CD14-positive monocyte (primary cell): Measurements from ENCODE around the gene MT1X. TPM values are rescaled to one million over a fixed set of nuclear protein-coding genes. Genes with fewer than 3 reads are reported as not detected.

Source experiments
- DNase-seq, 3 donors: peaks; one replicate each; pipeline ENCODE4 v3.0.0-alpha.2; 2011 to 2022
- H2AFZ ChIP-seq: 2 replicates; pipeline ENCODE4 v1.6.0; 2012; ENCODE audit warnings: mild to moderate bottlenecking, low read depth, low read length, inconsistent platforms; ENCODE audit not compliant: insufficient read depth, poor library complexity, severe bottlenecking
- H3K27ac ChIP-seq, 2 donors: 1 replicate in 1 of 2; 2 replicates in 1 of 2; pipeline ENCODE4 v1.5.1; 2012 to 2013; ENCODE audit warnings: low read length in 2 of 2, control low read depth in 1 of 2, inconsistent platforms in 1 of 2, low read depth in 1 of 2, mild to moderate bottlenecking in 1 of 2
- H3K27me3 ChIP-seq, 2 donors: one replicate each; pipeline versions ENCODE4 v1.6.0 to v1.6.1; 2011 to 2013; ENCODE audit warnings: low read length in 2 of 2; ENCODE audit not compliant: control insufficient read depth in 2 of 2, insufficient read depth in 2 of 2
- H3K36me3 ChIP-seq, 2 donors: replicated peaks in 1 of 2; 1 replicate in 1 of 2; 2 replicates in 1 of 2; pipeline versions ENCODE4 v1.5.1 to v1.6.1; 2012 to 2013; ENCODE audit warnings: low read length in 2 of 2, control low read depth in 1 of 2, inconsistent platforms in 1 of 2, mild to moderate bottlenecking in 1 of 2; ENCODE audit not compliant: insufficient read depth in 2 of 2, control insufficient read depth in 1 of 2
- H3K4me1 ChIP-seq, 2 donors: 1 replicate in 1 of 2; 2 replicates in 1 of 2; pipeline versions ENCODE4 v1.5.1 to v1.6.1; 2012 to 2013; ENCODE audit warnings: low read length in 2 of 2, control low read depth in 1 of 2, inconsistent platforms in 1 of 2, mild to moderate bottlenecking in 1 of 2, moderate library complexity in 1 of 2; ENCODE audit not compliant: insufficient read depth in 2 of 2, control insufficient read depth in 1 of 2
- H3K4me2 ChIP-seq: replicated peaks from 2 replicates; pipeline ENCODE3; 2012; ENCODE audit warnings: low read length, moderate library complexity, mild to moderate bottlenecking; ENCODE audit not compliant: poor library complexity, severe bottlenecking; ENCODE audit errors: extremely low read depth
- H3K4me3 ChIP-seq, 3 experiments: fragments of 200-600 bp in 1 of 3; sonication (generic) in 1 of 3; replicated peaks in 1 of 3; 1 replicate in 2 of 3; 2 replicates in 1 of 3; pipeline ENCODE4 v1.5.1; 2011 to 2013; ENCODE audit warnings: low read length in 3 of 3, mild to moderate bottlenecking in 3 of 3, control low read depth in 2 of 3, low read depth in 2 of 3, inconsistent platforms in 1 of 3, moderate library complexity in 1 of 3
- H3K79me2 ChIP-seq: 2 replicates; pipeline ENCODE4 v1.6.0; 2012; ENCODE audit warnings: mild to moderate bottlenecking, control low read depth, inconsistent platforms, low read length, moderate library complexity; ENCODE audit not compliant: insufficient read depth
- H3K9ac ChIP-seq: 2 replicates; pipeline ENCODE4 v1.6.0; 2017; ENCODE audit warnings: low read length, mild to moderate bottlenecking; ENCODE audit not compliant: insufficient read depth, poor library complexity, severe bottlenecking
- H3K9me3 ChIP-seq, 2 donors: replicated peaks in 1 of 2; 1 replicate in 1 of 2; 2 replicates in 1 of 2; pipeline versions ENCODE4 v1.5.1 to v1.6.1; 2012 to 2013; ENCODE audit warnings: low read length in 2 of 2, control low read depth in 1 of 2; ENCODE audit not compliant: control insufficient read depth in 1 of 2, insufficient read depth in 1 of 2
- H4K20me1 ChIP-seq: 2 replicates; pipeline ENCODE4 v1.6.0; 2012; ENCODE audit warnings: mild to moderate bottlenecking, low read length, control low read depth, moderate library complexity; ENCODE audit not compliant: insufficient read depth
- H3K27ac Mint-ChIP-seq, 7 donors: one replicate each; pipeline ENCODE4 v1.8.0; 2020; ENCODE audit warnings: mild to moderate bottlenecking in 7 of 7, mixed read lengths in 7 of 7, moderate library complexity in 6 of 7, inconsistent platforms in 2 of 7
- H3K27me3 Mint-ChIP-seq, 3 donors: one replicate each; pipeline ENCODE4 v1.8.0; 2021 to 2022; ENCODE audit warnings: low read depth in 3 of 3, mild to moderate bottlenecking in 3 of 3, mixed read lengths in 3 of 3, moderate library complexity in 3 of 3, inconsistent platforms in 1 of 3
- H3K36me3 Mint-ChIP-seq, 2 donors: one replicate each; pipeline ENCODE4 v1.8.0; 2020; ENCODE audit warnings: mixed read lengths in 2 of 2, inconsistent platforms in 1 of 2, mild to moderate bottlenecking in 1 of 2
- H3K4me1 Mint-ChIP-seq: one replicate; pipeline ENCODE4 v1.8.0; 2020; ENCODE audit warnings: mild to moderate bottlenecking, mixed read lengths
- H3K4me3 Mint-ChIP-seq, 2 donors: one replicate each; pipeline ENCODE4 v1.8.0; 2020; ENCODE audit warnings: mild to moderate bottlenecking in 2 of 2, mixed read lengths in 2 of 2, moderate library complexity in 1 of 2
- H3K9me3 Mint-ChIP-seq, 7 donors: one replicate each; pipeline ENCODE4 v1.8.0; 2020 to 2022; ENCODE audit warnings: mixed read lengths in 7 of 7, mild to moderate bottlenecking in 6 of 7, moderate library complexity in 6 of 7, inconsistent platforms in 2 of 7
- WGBS: methylation state at CpG from one replicate; pipeline ENCODE4 v1.1.5; 2013; ENCODE audit warnings: missing lambda C conversion rate; ENCODE audit not compliant: insufficient coverage; 5-methylcytosine and 5-hydroxymethylcytosine counted together
- intact Hi-C, 2 donors: fragments of 100-400 bp; cut with micrococcal nuclease; formaldehyde crosslinking; loops; one replicate each; pipeline versions ENCODE4 v1.15.0 to v1.15.1; 2023
- polyA plus RNA-seq, 3 donors: library from polyadenylated mRNA; depleted of rRNA in 1 of 3; unstranded in 2 of 3; stranded (reverse) in 1 of 3; fragments of 300-500 nt in 2 of 3; fragments of >200 nt in 1 of 3; fragmentation: Illumina TruSeq in 2 of 3; gene quantifications; 1 replicate in 2 of 3; 2 replicates in 1 of 3; pipeline ENCODE4 v1.2.3, GENCODE V29; 2012 to 2021
- TF ChIP-seq, protein P1 (sequence below): fragments of 200-600 bp; IDR thresholded peaks from one replicate; pipeline ENCODE4 v1.8.0; 2022; ENCODE audit warnings: antibody characterized with exemption, mild to moderate bottlenecking

MT1X gene
- polyA plus RNA-seq, 3 donors: 34.5 to 87.9 (median 55.4) TPM

DNA sequence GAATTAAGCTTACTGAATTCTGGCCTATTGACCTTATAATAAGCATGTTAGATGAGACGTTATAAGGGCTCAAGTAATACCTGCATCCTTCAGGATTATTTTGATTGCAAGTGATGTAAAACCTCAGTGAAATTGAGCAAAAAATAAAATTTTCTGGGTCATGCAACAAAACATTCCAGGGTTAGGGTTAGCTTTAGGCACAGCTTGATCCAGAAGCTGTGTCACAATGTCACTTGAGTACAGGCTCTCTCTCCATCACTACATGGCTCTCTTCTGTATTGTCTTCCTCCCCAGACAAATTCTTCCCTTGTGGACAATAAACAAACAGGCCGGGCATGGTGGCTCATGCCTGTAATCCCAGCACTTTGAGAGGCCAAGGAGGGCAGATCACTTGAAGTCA, 44.0 kb downstream of the MT1X start:
- H3K4me3 ChIP-seq: no peak overlapping the region
- no peaks in the 10 kb centered on the region for H3K9me3 ChIP-seq
- no peak overlapping the region for H3K27ac Mint-ChIP-seq
- H3K4me1 ChIP-seq: peaks cover 15 to 22% of the 10 kb centered on the region in 2 donors
- DNase-seq: no peak
- H3K9me3 Mint-ChIP-seq: no peaks in the 10 kb centered on the region
- H2AFZ ChIP-seq: no peak overlapping the region
- TF ChIP-seq, protein P1, sequence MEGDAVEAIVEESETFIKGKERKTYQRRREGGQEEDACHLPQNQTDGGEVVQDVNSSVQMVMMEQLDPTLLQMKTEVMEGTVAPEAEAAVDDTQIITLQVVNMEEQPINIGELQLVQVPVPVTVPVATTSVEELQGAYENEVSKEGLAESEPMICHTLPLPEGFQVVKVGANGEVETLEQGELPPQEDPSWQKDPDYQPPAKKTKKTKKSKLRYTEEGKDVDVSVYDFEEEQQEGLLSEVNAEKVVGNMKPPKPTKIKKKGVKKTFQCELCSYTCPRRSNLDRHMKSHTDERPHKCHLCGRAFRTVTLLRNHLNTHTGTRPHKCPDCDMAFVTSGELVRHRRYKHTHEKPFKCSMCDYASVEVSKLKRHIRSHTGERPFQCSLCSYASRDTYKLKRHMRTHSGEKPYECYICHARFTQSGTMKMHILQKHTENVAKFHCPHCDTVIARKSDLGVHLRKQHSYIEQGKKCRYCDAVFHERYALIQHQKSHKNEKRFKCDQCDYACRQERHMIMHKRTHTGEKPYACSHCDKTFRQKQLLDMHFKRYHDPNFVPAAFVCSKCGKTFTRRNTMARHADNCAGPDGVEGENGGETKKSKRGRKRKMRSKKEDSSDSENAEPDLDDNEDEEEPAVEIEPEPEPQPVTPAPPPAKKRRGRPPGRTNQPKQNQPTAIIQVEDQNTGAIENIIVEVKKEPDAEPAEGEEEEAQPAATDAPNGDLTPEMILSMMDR: no peak
- H3K4me3 Mint-ChIP-seq: no peak overlapping the region
- H3K27ac ChIP-seq: no peak overlapping the region
- H3K4me2 ChIP-seq: no peak overlapping the region
- H4K20me1 ChIP-seq: no peaks in the 10 kb centered on the region
- peaks cover 20% of the 10 kb centered on the region for H3K4me1 Mint-ChIP-seq
- intact Hi-C loops: no loop called here
- no CpG with 5 or more reads among the region's 2 CpGs for WGBS
- H3K79me2 ChIP-seq: peaks cover 13% of the 10 kb centered on the region
- no peak overlapping the region for H3K9ac ChIP-seq
- H3K36me3 Mint-ChIP-seq: no peaks in the 10 kb centered on the region
- peaks cover 0 to 2% of the 10 kb centered on the region in 2 donors for H3K27me3 ChIP-seq
- H3K27me3 Mint-ChIP-seq: peaks cover 2 to 8% (median 2%) of the 10 kb centered on the region in 3 donors
- H3K36me3 ChIP-seq: no peaks in the 10 kb centered on the region

GRCh38 chr16:56726926-56727325, 44.7 kb downstream of the MT1X start:
- no peaks in the 10 kb centered on the region for H3K36me3 Mint-ChIP-seq
- no peaks in the 10 kb centered on the region for H3K36me3 ChIP-seq
- peaks cover 19% of the 10 kb centered on the region for H3K79me2 ChIP-seq
- H3K27ac Mint-ChIP-seq: no peak overlapping the region
- H4K20me1 ChIP-seq: no peaks in the 10 kb centered on the region
- no peak overlapping the region for H2AFZ ChIP-seq
- no peak overlapping the region for H3K4me2 ChIP-seq
- no peak overlapping the region for H3K4me3 Mint-ChIP-seq
- 86% methylated on average over 1 of the region's 6 CpGs for WGBS
- H3K9me3 ChIP-seq: no peaks in the 10 kb centered on the region
- no peak overlapping the region for H3K4me3 ChIP-seq
- no peak overlapping the region for H3K27ac ChIP-seq
- no peak overlapping the region for H3K9ac ChIP-seq
- TF ChIP-seq, protein P1: no peak
- DNase-seq: no peak
- no peaks in the 10 kb centered on the region for H3K9me3 Mint-ChIP-seq
- H3K4me1 Mint-ChIP-seq: peaks cover 20% of the 10 kb centered on the region
- peaks cover 15 to 27% of the 10 kb centered on the region in 2 donors for H3K4me1 ChIP-seq
- intact Hi-C loops: no loop called here
- peaks cover 2 to 8% (median 2%) of the 10 kb centered on the region in 3 donors for H3K27me3 Mint-ChIP-seq
- peaks cover 0 to 2% of the 10 kb centered on the region in 2 donors for H3K27me3 ChIP-seq
